Measurements from ENCODE around the gene SESTD1.

GRCh38 chr2:179263446-179264367 is 925 bp downstream of the SESTD1 start:
- no peak for TF ChIP-seq CTCF (IDR thresholded peaks at IDR 0.05)
- TF ChIP-seq POLR2A (IDR thresholded peaks at IDR 0.05) = no peak
